ENCODE results near the gene ZNF133.

GRCh38 chr20:18265441-18265840, 22.9 kb upstream of the ZNF133 start:
- TF ChIP-seq CTCF (IDR thresholded peaks at IDR 0.05; ENCODE audit: poor library complexity), result no peak
- TF ChIP-seq EZH2 (IDR thresholded peaks at IDR 0.05; ENCODE audit: borderline replicate concordance), result no peak

Measured in hepatocyte (in vitro differentiated cells).